Midbrain (tissue), 1 donor: ENCODE measurements around the gene MN1.
A peak's percentile ranks its signal among the peaks of the same experiment; 100 is the strongest.

Experiments used
- DNase-seq: peaks from one replicate; lab custom pipeline; 2025; lab: John Stamatoyannopoulos, UW

MN1 gene

DNA sequence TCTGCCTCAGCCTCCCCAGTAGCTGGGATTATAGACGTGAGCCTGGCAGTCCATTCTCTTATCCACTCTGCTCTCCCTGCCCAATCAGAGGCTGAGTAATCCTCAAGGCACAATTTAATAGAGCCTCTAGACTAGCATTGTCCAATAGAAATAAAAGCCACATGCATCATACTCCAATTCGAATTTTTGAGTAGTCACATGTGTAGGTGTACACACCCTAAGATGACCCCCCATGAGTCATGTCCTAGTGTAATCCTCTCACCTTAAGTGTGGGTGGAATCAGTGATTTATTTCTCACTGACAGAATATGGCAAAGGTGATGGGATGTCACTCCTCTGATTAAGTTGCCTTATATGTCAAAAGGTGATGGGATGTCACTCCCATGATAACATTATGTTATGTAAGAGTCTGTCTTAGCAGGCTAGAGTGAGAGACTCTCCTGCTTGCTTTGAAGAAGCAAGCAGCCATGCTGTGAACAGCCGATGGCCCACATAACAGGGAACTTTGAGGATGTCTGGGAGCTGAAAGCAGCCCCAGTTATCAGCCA lies 61.3 kb downstream of the MN1 start:
- DNase-seq = no peak

DNA sequence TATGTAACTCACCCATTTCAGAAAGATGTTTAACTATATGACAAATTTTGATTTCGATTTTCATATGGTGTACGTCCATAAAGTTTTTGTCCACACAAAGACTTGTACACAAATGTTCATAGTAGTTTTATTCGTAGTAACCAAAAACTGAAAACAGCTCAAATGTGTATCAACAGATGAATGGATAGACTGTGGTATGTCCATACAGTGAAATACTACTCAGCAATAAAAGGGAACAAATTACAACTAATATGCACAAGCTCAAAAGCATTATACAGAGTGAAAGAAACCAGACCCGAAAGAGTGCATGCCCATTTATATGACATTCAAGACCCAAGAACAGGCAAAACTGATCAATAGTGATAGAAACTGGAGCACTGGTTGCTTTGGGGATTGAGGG lies 64.0 kb downstream of the MN1 start:
- no peak for DNase-seq

- DNase-seq = no peak
Observed at GRCh38 chr22:27734066-27734465, 67.5 kb downstream of the MN1 start.

GRCh38 chr22:27732841-27733240 lies 68.7 kb downstream of the MN1 start:
- no peak for DNase-seq

DNA sequence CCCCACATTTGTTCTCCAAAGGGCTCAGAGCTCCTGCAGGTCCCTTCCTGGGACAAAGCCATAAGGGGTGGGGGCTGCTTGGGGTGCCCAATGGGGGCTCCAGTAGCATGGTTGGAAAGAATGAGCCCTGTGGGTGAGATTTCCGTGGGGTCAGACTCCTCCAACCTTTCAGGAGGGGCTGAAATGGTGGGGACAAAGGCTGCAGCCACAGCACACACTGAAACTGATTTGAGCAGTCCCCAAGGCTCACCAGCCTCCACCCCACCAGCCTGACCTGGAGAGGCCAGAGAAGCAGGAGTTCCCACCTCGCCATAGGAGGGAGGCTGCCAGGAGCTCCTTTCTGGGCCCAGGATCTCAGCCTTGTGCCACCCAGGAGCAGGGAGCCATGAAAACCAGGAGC lies 69.2 kb downstream of the MN1 start:
- no peak for DNase-seq

GRCh38 chr22:27731621-27732020 lies 69.9 kb downstream of the MN1 start:
- DNase-seq = no peak

GRCh38 chr22:27730641-27731433 lies 70.7 kb downstream of the MN1 start:
- DNase-seq = no peak

- no peak for DNase-seq
Observed at GRCh38 chr22:27729246-27729645, 72.3 kb downstream of the MN1 start.

- DNase-seq = no peak
Observed at GRCh38 chr22:27727673-27728451, 73.7 kb downstream of the MN1 start.

DNA sequence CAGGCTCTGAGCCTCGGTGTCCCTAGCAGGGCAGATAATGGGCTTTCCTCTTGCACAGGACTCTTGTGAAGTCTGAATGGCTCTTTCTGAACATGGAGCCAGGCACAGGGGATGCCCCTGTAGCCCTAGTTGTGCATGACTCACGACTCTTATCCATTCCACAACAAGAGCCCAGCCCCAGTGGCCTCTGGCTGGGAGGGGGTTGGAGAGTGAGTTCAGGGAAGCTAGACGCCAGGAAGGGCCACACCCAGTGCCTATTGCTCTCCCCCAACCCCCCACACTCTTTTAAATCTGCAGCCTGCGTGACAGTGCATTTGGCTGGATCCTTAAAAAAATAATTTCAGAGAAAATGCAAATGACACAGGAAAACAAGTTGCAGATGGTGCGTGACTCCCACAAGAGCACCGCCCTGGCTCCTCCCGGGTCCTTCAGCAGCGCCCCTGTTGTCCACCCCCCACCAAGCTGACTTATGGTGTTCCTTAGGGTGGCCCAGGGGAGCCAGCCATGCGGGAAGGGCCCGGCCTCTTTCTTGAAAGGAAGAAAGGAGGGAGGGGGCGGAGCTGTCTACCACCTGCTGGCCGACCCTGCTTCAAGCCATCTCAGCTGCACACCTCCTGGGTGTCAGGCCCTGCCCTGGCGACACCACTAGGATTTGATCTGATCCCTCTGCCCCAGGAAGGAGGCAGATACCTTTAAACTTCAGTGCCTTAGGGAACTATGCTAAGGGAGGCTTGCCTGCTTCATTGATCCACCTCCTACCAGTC lies 74.7 kb downstream of the MN1 start:
- DNase-seq = no peak

GRCh38 chr22:27726331-27726685 lies 75.2 kb downstream of the MN1 start:
- no peak for DNase-seq

DNA sequence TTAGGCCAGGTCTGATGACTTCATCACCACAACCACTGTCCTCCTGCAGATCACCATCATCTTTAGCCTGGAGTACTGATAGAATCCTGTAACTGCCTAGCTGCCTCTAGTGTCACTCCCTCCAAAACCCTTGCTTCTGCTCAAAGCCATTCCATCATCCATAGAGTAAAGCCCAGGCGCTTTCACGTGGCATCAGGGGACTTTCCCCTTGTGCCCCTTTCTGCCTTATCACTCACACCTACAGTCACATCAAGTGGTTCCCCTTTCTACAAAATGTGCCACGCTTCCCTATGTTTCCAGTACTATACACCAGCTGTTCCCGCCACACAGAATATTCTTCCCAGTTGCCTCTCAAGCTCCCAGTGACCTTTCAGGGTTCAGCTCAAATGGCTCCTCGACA lies 75.9 kb downstream of the MN1 start:
- DNase-seq = no peak

DNA sequence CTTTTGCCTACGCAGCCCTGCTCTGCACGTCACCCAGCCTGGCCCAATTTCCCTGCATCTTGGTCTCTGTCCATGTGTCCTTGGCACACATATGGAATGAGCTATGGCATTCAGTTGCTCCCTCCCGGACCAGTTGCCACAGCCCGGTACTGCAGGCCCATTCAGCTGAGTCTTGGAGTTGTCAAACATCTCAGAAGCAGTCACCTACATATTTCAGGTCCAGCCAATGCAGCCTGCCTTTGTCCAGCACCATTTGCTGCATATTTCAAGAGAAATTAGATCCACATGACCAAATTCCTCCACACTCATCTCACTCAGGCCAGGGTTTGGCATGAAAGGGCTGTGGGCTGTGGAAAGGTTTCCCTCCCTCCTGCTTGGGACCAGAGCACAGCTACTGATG lies 76.8 kb downstream of the MN1 start:
- DNase-seq = no peak

- DNase-seq = no peak
Observed at GRCh38 chr22:27724157-27724556, 77.4 kb downstream of the MN1 start.

DNA sequence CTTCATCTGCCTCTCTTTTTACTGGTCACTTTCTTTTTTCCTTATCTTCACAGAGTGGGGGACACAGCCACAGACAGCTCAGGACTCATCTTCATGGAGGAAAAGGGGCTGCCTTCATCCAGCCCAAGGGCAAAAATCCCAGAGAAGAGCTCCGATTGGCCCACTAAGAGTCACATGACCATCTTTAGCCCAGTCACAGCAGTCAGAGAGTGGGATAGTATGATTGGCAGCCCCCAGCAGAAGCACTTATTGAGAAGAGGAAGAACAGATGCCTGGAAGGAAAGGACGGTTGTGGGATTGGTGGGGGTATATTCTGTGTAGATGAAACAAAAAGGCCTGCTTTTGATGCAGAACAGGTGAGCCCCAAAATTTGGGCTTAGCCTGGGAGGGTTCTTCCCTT lies 77.8 kb downstream of the MN1 start:
- DNase-seq = no peak

GRCh38 chr22:27723158-27723557 lies 78.4 kb downstream of the MN1 start:
- DNase-seq = no peak

DNA sequence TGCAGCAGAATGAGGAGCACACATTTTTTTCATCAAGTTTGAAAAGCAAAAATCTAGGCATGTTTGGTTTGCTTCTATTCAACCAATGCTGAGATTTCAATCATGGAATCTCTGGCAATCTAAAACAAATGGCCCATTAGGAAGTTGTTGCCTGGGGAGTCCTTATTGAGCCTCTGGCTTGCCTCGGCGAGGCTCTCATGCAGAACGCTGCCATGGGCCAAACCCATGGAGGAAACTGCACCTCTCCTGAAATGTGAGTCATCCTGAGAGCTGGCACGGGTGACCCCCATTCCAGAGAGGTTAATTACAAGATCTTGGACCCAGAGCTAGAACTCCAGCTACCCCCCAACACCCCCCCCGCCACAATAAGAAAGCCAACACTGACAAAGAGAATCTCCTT lies 80.7 kb downstream of the MN1 start:
- no peak for DNase-seq

- DNase-seq = peak; percentile 45
Observed at GRCh38 chr22:27719535-27720227, 81.9 kb downstream of the MN1 start.

DNA sequence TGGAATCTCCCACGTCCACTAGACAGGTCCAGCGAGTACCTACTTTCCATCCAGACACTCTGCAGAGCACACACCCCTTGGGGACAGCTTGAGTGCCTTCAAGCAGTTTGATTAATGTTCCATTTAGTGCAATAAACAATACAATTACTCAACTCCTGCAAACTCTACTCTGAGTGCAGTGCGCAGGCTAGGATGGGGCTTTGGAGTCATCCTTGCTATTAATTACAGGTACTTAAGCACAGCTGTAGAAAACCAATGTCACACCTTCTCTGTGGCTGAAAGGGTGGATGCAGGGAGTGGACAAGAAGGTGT lies 82.6 kb downstream of the MN1 start:
- no peak for DNase-seq

DNA sequence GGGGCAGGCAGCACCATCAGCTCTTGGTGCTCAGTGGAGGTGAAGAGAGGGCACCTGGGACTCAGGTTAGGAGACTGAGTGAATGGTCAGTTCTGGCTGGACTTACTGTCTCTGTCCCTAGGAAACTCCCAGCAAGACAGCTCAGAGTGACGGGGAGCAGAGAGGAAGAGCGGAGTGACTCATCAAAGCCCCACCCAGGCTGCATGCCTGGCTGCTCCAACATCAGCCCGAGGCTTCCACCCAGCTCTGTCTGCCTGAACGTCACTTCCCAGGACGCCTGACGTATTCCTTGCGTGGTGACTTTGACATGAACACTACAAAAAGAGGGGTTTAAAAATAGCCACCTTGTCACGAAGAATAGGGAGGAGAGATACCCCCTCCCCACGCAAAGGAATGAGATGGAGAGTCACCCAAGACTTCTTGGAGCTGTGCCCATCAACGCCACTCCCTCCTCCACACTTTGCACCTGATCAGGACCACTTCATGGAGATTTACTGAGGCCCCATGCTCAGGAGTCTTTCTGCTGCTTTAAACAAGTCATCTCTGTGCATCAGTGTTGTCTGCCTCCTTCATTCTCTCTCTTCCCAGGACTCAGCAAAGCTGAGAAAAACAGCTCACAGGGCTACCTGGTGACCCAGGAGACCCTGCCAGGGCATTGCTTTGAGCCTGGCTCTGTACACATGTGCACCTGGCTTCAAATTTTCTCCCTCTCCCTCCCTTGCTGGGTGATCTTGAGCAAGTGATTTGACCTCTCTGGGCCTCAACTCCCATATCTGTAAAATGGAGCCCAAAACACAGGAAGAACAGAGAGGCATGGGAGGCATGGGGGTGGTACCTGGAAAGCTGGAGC lies 83.1 kb downstream of the MN1 start:
- no peak for DNase-seq

DNA sequence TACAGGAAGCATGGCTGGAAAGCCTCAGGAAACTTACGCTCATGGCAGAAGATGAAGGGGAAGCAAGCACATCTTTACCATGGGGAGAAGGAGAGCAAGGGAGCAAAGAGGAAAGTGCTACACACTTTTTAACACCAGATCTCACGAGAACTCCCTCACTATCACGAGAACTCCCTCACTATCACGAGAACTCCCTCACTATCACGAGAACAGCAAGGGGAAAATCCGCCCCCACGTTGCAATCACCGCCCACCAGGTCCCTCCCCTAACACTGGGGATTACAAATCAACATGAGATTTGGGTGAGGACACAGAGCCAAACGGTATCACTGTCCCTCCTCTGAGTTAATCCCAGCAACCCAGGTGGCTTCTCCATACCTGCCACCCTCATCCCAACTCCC lies 84.5 kb downstream of the MN1 start:
- no peak for DNase-seq
